ENCODE data around the gene SNX33.

DNA sequence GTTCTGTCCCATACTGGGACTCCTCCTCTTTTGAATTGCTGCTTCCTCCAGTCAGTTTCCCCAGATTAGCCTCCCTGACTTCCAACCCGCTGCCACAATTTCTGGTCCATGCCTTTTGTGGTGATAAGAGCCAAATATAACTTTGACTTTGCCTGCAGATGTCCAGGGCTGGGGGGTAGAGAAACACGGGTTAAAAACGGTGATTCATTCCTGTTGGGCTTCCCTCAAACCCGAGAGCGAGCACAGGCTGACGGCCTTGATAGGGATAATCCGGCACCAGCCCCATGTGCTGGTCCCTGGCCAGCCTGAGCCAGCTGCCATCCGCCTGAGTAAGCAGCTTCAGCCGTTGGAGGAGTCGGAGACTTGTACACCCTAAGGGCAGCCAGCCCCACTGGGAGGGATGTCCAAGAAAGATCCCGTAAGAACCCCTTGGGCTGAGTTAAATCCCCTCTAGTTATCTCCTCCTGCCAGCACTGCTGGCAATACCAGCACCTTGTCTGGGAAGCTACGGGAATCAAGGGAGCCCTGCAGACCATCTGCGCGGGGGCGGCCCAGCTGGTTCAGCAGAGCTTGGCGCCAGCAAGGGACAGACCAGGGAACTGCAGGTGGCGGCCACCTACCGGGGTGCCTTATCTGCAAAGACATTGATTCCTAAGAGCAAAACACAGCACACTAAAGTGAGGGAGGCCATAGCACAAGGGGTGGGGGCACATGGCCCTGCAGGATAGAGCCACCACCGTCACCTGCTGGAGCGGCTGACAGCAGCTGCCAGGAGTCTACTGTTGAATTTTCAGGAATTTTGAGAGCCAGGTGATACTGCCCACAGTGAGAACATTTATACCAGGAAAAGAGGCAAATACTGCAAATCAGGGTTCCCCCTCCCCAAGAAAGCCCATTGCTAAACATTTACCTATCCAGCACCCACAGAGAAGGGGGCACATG, 46.8 kb downstream of the SNX33 start:
- TF ChIP-seq, protein P1, sequence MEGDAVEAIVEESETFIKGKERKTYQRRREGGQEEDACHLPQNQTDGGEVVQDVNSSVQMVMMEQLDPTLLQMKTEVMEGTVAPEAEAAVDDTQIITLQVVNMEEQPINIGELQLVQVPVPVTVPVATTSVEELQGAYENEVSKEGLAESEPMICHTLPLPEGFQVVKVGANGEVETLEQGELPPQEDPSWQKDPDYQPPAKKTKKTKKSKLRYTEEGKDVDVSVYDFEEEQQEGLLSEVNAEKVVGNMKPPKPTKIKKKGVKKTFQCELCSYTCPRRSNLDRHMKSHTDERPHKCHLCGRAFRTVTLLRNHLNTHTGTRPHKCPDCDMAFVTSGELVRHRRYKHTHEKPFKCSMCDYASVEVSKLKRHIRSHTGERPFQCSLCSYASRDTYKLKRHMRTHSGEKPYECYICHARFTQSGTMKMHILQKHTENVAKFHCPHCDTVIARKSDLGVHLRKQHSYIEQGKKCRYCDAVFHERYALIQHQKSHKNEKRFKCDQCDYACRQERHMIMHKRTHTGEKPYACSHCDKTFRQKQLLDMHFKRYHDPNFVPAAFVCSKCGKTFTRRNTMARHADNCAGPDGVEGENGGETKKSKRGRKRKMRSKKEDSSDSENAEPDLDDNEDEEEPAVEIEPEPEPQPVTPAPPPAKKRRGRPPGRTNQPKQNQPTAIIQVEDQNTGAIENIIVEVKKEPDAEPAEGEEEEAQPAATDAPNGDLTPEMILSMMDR (IDR thresholded peaks at IDR 0.05; ENCODE audit: insufficient read depth, low read length) = no peak
- TF ChIP-seq POLR2AphosphoS5 (IDR thresholded peaks at IDR 0.05; ENCODE audit: low read depth) = no peak
